ENCODE data around the gene ZNF573.
"Not testable (repeated sequence)": the region's sequence is repeated elsewhere in the genome, so short reads cannot be mapped to it uniquely, and the experiment has no call there.

The ZNF573 gene

GRCh38 chr19:37779127-37780005, at the start of gene ZNF573:
ZNF573 (minus strand) TSS chr19:37779586; CDS start chr19:37773729, 5,857 bp downstream.
- peak; percentile 83 for DNase-seq

GRCh38 chr19:37817180-37817981, 38.0 kb upstream of the ZNF573 start:
- DNase-seq = peak; percentile 8

DNA sequence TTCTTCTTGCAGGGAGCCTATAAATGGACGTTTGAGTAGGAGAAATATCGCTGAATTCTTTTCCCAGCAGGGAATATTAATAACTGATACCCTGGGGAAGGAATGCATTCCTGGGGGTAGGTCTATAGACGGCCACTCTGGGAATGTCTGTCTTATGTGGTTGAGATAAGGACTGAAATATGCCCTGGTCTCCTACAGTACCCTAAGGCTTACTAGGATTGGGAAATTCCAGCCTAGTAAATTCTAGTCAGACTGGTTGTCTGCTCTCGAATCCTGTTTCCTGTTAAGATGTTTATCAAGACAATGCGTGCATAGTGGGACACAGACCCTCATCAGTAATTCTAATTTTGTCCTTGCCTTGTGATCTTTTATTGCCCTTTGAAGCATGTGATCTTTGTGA, 36.2 kb upstream of the ZNF573 start:
- not testable (repeated sequence) for DNase-seq

DNA sequence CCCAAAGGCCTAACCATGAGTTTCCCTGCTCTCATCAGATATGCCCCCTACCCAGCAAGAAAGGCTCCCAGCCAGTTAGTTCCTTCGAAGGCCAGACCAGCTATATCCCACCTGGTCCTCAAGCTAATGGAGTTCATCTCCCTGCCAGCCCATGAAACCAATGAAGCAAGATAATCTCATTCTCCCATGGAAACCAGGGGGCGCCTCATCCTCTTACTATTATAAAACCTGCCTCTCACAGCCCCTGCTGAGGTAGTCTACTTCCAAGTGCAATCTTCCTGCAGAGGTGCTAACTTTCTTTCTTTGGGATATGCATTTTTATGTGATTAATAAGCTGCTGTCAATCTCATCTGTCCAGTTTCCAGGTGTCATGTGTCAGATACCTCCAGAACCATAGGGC, 34.0 kb upstream of the ZNF573 start:
- no peak for DNase-seq

DNA sequence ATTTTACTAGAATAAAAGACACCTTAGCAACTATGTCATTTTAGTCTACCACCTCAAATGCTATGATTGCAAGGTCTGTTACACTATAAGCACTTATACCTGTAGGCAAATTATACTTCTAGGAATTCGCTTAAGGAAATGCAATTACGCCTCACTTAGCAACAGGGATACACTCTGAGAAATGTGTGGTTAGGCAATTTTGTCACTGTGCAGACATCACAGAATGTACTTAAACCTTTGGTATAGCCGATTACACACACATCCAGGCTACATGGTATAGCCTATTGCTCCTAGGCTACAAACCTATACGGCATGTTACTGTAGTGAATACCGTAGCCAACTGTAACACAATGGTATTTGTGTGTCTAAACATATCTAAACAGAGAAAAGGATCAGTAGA, 30.0 kb upstream of the ZNF573 start:
- no peak for DNase-seq

- no peak for DNase-seq
Observed at GRCh38 chr19:37803249-37803840, 24.0 kb upstream of the ZNF573 start.

GRCh38 chr19:37790244-37790925, 11.0 kb upstream of the ZNF573 start:
- DNase-seq = no peak

DNA sequence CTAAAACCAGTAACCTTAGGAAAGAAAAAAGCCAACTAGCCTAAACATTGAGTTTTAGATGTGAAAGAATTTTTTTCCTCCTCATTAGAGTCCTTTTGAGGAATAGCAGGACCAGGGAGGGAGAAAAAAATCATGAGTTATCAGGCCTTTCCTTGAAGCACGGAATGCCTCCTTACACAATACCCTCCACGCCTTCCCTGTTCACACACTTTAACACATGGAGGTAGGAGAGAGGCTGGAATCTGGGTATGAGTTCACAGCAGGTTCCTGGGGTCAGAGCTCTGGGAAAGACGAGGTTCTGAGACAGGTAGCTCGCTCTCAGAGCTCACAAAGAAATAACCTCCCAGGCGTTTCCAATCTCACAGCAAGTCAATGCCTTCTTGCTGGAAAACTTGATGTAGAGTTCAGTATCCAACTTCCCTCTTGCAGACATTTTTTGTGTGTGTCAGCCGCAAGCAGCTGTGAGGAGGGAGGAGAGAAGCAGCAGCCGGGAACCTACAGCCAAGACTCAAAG, 716 bp downstream of the ZNF573 start:
- no peak for DNase-seq

- no peak for DNase-seq
Observed at GRCh38 chr19:37770985-37771384, 8.4 kb downstream of the ZNF573 start.

DNA sequence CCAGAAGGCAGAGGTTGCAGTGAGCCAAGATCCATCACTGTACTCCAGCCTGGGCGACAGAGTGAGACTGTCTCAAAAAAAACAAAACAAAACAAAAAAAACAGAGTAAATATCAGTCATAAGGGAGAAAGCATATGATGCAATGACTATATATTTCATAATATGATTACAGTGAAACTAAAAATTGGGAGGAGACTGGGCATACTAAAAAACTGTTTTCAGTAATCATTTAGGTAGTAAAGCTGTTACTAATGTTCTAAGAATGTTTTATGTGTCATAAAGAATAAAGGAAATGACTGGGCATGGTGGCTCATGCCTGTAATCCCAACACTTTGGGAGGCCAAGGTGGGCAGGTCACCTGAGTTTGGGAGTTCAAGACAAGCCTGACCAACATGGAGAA, 15.9 kb downstream of the ZNF573 start:
- no peak for DNase-seq

GRCh38 chr19:37757683-37758082, 21.7 kb downstream of the ZNF573 start:
- DNase-seq = not testable (repeated sequence)

- no peak for DNase-seq
Observed at GRCh38 chr19:37738371-37738770, 41.0 kb downstream of the ZNF573 start.

GRCh38 chr19:37725181-37725580, 54.2 kb downstream of the ZNF573 start:
- DNase-seq = no peak

DNA sequence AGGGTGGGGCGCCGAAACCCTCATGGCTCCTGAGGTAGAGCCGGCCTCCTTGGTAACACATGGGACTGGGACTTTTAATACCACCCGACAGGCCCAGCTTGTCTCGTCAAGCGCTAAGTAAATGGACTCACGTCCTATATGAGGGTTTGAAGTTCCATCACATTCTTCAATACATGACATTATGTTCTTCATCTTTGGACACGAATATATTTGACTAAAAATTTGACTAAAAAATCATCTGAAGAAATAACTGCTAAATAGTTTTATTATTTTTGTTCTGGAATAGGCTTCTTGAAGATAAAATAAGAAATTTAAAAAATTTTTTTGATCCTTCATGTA, 59.5 kb downstream of the ZNF573 start:
- DNase-seq = no peak

DNA sequence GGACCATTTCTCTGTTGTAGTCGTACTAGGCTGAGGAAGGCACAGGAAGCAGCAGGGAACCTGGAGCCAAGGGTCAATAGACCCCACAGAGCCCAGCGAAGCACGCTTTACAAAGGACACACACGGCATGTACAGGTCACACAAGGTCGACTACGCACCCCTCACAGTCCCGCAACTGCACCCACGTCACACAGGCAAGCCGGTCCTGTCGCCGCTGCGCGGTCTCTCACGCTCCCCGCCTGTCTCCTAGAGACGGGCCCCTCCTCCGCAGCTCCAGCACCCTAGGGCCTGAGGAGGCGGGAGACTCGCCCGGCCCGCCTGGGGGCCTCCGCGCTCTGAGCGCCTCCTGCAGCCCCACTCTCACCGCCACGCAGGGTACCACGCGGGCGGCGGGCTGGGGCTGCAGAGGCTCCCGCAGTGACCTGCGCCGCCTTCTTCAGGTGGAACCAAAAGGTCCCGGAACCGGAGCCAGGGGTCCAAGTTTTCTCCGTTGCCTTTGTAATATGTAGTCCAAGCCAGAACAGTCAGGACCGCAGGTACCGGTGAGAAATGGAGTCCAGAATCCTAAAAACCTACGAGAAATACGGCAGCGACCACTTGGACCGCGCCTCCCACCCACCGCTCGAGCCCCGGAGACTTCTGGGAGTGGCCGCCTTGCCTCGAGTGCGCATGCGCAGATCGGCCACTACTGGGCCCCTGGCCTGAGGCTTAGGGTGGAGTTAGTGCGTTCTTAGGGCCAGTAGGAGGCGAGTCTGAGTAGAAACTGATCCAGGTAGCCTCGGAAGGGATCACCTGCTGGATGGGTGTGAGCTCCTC, 60.1 kb downstream of the ZNF573 start, which contains the start of gene ZNF607:
ZNF607 (minus strand) TSS at position 651 of the 816 bp plus-strand sequence. CDS start 8,143 bp downstream, outside the sequence.
- DNase-seq = peak; percentile 86

DNA sequence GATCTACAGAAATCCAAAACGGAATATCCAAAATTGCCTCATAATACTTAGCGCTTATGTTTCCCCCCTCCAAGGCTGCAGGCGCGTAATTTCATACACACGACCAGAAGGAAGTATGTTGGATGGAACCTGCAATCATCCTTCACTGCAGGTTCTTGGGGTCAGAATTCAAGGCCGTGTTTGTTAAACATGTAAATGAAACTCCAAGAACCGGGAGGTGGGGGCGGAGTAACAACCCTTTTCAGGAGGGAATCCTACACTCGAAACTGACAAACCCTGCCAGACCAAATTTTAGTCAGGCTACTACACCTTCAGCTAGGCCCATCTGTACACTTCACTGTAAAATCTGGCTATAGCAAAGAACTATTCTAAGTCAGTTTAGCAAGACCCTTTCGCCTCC, 61.1 kb downstream of the ZNF573 start:
- DNase-seq = no peak

DNA sequence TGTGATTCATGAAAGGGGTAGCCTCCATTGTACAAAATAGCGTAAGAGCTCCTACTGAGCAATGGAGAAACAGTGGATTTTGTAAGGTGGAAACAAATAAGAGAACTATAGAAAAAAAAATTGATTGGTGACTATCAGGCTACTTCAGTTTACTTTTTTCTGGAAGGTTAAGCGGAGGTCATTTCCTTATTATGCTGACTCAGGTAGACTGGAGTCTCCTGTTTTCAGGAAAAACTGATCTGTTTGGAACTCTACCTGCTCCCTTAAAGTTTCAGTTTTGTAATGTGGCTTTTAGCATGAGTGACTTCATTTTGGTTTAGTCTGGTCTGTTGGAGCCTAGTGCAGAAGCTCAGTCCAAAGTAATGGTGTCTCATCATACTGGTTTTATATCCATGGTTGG, 63.2 kb downstream of the ZNF573 start:
- DNase-seq = no peak

DNA sequence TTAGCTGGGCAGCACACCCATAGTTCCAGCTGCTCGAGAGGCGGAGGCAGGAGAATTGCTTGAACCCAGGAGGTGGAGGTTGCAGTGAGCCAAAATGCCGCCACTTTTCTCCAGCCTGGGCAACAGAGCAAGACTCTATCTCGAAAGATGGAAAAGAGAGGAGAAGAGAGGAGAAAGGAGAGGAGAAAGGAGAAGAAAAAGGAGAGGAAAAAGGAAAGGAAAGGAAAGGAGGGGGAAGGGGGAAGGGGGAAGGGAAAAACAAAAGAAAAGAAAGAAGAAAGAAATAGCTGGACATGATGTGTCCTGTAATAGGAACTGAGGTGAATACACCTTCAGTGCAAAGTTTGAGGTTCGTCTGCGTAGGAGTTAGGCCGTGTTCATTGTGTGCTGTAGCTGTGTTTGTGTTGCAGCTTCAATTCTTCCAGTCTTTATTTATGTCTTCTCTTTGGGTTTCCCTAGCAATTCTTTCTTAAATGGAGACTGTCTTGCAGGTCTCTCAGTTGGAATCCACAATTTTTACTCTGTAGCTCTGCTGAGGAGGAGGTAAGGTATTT, 73.3 kb downstream of the ZNF573 start:
- no peak for DNase-seq

- DNase-seq = no peak
Observed at GRCh38 chr19:37699057-37699456, 80.3 kb downstream of the ZNF573 start.

DNA sequence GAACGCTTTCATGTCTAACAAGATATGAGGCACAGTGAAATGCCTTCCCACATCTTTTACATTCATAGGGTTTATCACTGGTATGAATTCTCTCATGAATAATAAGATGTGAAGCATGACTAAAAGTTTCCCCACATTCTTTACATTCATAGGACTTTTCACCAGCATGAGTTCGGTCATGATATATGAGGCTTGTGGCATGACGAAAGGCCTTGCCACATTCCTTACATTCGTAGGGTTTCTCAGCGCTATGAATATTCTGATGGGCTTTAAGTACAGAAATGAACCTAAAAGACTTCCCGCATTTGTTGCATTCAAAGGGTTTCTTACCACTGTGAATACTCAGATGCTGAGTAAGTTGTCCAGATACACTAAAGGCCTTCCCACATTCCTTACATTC, 81.2 kb downstream of the ZNF573 start:
- no peak for DNase-seq

- no peak for DNase-seq
Observed at GRCh38 chr19:37695144-37695899, 84.1 kb downstream of the ZNF573 start.

Data from stimulated activated CD4-positive, alpha-beta T cell treated with anti-CD3 and anti-CD28 coated beads, Interleukin-4, amount 100 ng/mL, for 24 hours (primary cell).